DOHH2 (cell line): ENCODE measurements around the gene KIF25.

Experiments used
- CTCF ChIP-seq: fragments of 200-600 bp; sonication (generic); IDR thresholded peaks from one replicate; pipeline ENCODE4 v1.5.1; 2014; ENCODE audit warnings: antibody characterized with exemption, mild to moderate bottlenecking, low read depth, low read length; ENCODE audit not compliant: poor library complexity, severe bottlenecking
- EZH2phosphoT487 ChIP-seq: fragments of 200-600 bp; sonication (generic); IDR thresholded peaks from 2 replicates; pipeline ENCODE4 v1.6.1; 2017; ENCODE audit warnings: borderline replicate concordance, mild to moderate bottlenecking, antibody characterized with exemption, low read length, moderate library complexity, mixed read lengths

GRCh38 chr6:168063431-168063830 is 66.0 kb downstream of the KIF25 start:
- TF ChIP-seq CTCF = no peak
- TF ChIP-seq EZH2phosphoT487 = no peak
